OCI-LY7 (cell line): Measurements from ENCODE around the gene PHKA2. TPM values are rescaled to one million over a fixed set of nuclear protein-coding genes. Genes with fewer than 3 reads are reported as not detected.

ENCODE experiments used
- BruUV-seq: library from RNA; stranded (reverse); fragments of 400-500 nt; replicated peaks from 2 replicates; lab custom pipeline; 2021; lab: Mats Ljungman, UMichigan
- CTCF ChIA-PET: fragments of 300-600 bp; sonication (Branson Sonifier 250); formaldehyde crosslinking; loops from one replicate; lab custom pipeline; 2022; ENCODE audit warnings: antibody characterized with exemption; ENCODE audit not compliant: unreplicated experiment; lab: Charles Lee
- POLR2A ChIA-PET: fragments of 300-600 bp; sonication (Branson Sonifier 250); formaldehyde crosslinking; loops from one replicate; lab custom pipeline; 2022; ENCODE audit warnings: antibody characterized with exemption; lab: Charles Lee
- DNase-seq: peaks from one replicate; pipeline ENCODE4 v3.0.0-alpha.2; 2015; ENCODE audit warnings: low spot score
- H2AFZ ChIP-seq: fragments of 200-600 bp; sonication (generic), shearing (Covaris generic); 2 replicates; pipeline ENCODE4 v1.6.1; 2014; ENCODE audit warnings: mild to moderate bottlenecking, antibody characterized with exemption, low read length, moderate library complexity
- H3K27ac ChIP-seq: fragments of 200-600 bp; sonication (generic); 2 replicates; pipeline ENCODE4 v1.5.1; 2014; ENCODE audit warnings: mixed run types, low read depth, mild to moderate bottlenecking, moderate library complexity, low read length, inconsistent platforms; ENCODE audit not compliant: poor library complexity, severe bottlenecking
- H3K36me3 ChIP-seq: fragments of 200-600 bp; sonication (generic); 2 replicates; pipeline ENCODE4 v1.6.1; 2014; ENCODE audit warnings: mild to moderate bottlenecking, antibody characterized with exemption, low read length, moderate library complexity, mixed read lengths; ENCODE audit not compliant: insufficient read depth
- H3K4me1 ChIP-seq: fragments of 200-600 bp; sonication (generic); 2 replicates; pipeline ENCODE4 v1.5.1; 2014; ENCODE audit warnings: mild to moderate bottlenecking, low read length; ENCODE audit not compliant: insufficient read depth, poor library complexity, severe bottlenecking
- H3K4me2 ChIP-seq: fragments of 200-600 bp; sonication (generic); 2 replicates; pipeline ENCODE4 v1.6.1; 2014; ENCODE audit warnings: mild to moderate bottlenecking, low read length
- H3K4me3 ChIP-seq: fragments of 200-600 bp; sonication (generic); 2 replicates; pipeline ENCODE4 v1.5.1; 2014; ENCODE audit warnings: mild to moderate bottlenecking, low read depth, low read length; ENCODE audit not compliant: poor library complexity, severe bottlenecking
- H3K79me2 ChIP-seq: fragments of 200-600 bp; sonication (generic); 2 replicates; pipeline ENCODE4 v1.6.1; 2016; ENCODE audit warnings: low read depth, mild to moderate bottlenecking, low read length, moderate library complexity, mixed read lengths; ENCODE audit not compliant: insufficient read depth
- H3K9me2 ChIP-seq: fragments of 200-600 bp; sonication (generic); 2 replicates; pipeline ENCODE4 v1.6.1; 2016; ENCODE audit warnings: mild to moderate bottlenecking, low read length, mixed read lengths; ENCODE audit not compliant: insufficient read depth
- H3K9me3 ChIP-seq: fragments of 200-600 bp; sonication (generic); 2 replicates; pipeline ENCODE4 v1.6.1; 2014; ENCODE audit warnings: mild to moderate bottlenecking, mixed run types, low read length, mixed read lengths
- H4K20me1 ChIP-seq: fragments of 200-600 bp; sonication (generic); 2 replicates; pipeline ENCODE4 v1.6.1; 2014; ENCODE audit warnings: mild to moderate bottlenecking, antibody characterized with exemption, low read length, moderate library complexity, mixed read lengths; ENCODE audit not compliant: insufficient read depth
- EZH2phosphoT487 ChIP-seq: fragments of 200-600 bp; sonication (generic); IDR thresholded peaks from 2 replicates; pipeline ENCODE4 v1.6.1; 2018; ENCODE audit warnings: low read depth, borderline replicate concordance, mild to moderate bottlenecking, mixed run types, antibody characterized with exemption, low read length, moderate library complexity, mixed read lengths
- intact Hi-C: fragments of 100-400 bp; cut with micrococcal nuclease; formaldehyde crosslinking; loops from one replicate; pipeline ENCODE4 v1.10.0; 2022; ENCODE audit not compliant: unreplicated experiment
- total RNA-seq, 2 experiments: library from RNA; depleted of rRNA in 1 of 2; stranded (reverse); fragments of >200 nt in 1 of 2; shearing (Covaris generic) in 1 of 2; gene quantifications; 2 replicates each; pipeline ENCODE4 v1.2.3, GENCODE V29; 2014 to 2022
- TF ChIP-seq, protein P1 (sequence below): fragments of 200-600 bp; sonication (generic); conservative IDR thresholded peaks from 2 replicates; pipeline ENCODE4 v1.5.1; 2014; ENCODE audit warnings: mild to moderate bottlenecking, antibody characterized with exemption, low read length, moderate library complexity, mixed read lengths

Gene PHKA2
- total RNA-seq, 2 experiments from 2014 or later = 24.1 to 41.4 TPM

DNA sequence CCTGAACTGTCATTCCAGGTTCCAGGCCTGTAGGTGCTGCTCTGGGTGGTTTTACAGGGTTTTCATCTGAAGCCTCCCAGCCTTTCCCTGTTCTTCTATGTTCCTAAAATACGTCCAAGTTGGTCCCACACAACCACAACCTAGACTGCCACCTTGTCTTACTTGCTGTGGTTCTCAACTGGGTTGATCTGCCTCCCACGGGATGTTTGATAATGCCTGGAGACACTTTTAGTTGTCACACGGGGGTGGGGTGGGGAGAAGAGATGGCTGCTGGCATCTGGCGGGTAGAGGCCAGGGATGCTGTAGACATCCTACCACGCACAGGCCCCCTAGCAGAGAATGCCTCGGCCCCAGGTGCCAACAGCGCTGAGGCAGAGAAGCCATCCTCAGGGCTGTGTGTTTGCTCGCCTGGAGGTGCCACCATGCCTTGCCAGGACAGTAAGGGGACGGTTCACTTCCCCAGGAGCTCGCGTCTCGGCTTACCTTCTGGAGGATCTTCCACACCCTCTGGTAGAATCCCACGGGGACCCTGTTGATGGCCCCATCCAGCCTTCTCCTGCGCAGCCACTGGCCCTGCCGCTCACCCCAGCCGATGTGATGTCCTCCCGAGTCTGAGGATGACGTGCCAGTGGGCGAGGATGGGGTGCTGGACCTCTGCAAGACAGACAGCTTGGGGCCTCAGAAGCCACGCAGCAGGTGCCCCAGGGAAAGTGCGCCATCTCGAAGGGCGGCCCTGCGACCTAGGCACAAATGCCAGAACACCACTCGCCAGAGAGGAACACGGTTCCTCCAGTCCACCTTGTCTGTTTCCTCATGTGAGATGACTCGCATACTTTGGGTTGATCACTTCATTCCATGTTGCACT lies 87.0 kb downstream of the PHKA2 start:
- Histone ChIP-seq H3K4me3 (no peak overlapping the region), H2AFZ (no peak overlapping the region), H3K4me2 (no peak overlapping the region), H3K9me2 (no peaks in the 10 kb centered on the region), H3K9me3 (no peaks in the 10 kb centered on the region), H3K4me1 (no peaks in the 10 kb centered on the region), H3K27ac (no peak overlapping the region), H3K79me2 (no peaks in the 10 kb centered on the region), H4K20me1 (no peaks in the 10 kb centered on the region), H3K36me3 (no peaks in the 10 kb centered on the region)
- ChIA-PET POLR2A (no interaction called here), CTCF (no interaction called here)
- BruUV-seq = no TSS peak
- intact Hi-C loops = no loop called here
- TF ChIP-seq, protein P1, sequence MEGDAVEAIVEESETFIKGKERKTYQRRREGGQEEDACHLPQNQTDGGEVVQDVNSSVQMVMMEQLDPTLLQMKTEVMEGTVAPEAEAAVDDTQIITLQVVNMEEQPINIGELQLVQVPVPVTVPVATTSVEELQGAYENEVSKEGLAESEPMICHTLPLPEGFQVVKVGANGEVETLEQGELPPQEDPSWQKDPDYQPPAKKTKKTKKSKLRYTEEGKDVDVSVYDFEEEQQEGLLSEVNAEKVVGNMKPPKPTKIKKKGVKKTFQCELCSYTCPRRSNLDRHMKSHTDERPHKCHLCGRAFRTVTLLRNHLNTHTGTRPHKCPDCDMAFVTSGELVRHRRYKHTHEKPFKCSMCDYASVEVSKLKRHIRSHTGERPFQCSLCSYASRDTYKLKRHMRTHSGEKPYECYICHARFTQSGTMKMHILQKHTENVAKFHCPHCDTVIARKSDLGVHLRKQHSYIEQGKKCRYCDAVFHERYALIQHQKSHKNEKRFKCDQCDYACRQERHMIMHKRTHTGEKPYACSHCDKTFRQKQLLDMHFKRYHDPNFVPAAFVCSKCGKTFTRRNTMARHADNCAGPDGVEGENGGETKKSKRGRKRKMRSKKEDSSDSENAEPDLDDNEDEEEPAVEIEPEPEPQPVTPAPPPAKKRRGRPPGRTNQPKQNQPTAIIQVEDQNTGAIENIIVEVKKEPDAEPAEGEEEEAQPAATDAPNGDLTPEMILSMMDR = no peak
- TF ChIP-seq EZH2phosphoT487 = no peak
- DNase-seq = no peak

DNA sequence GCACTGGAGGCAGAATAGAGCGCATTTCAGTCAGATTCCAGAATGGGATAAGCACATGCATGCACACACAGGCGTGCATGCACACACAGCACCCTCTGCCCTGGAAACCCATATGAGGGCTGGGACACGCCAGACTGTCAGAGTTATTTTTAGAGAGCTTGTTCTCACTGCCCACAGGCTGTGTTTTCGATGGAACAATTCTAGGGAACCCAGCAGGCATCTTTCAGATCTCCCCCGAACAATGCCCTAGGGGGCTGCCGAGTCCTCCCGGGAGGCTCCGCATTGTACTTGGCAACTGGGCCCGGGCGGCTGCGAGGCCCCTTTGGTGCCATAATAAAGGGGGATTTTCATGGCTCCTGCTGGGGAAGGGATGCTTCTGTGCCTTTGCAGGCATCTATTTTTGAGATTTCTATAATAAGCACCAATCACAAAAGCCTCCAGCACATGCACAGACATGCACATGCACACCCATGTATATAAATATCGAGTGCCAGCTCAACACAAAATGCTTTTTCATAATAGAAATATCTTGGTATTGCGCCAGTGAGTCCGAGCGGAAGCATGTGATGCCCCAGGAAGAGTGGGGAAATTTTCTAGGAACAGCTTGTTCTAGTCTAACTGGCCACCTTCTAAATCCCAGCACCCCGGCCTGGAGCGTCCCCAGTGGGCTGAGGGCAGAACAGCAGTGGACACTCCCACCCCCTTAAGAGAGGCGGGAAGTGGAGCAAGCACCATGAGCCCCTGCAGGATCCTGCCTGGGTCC lies 88.5 kb downstream of the PHKA2 start:
- Histone ChIP-seq H3K9me2 (no peaks in the 10 kb centered on the region), H2AFZ (no peak overlapping the region), H4K20me1 (no peaks in the 10 kb centered on the region), H3K4me3 (no peak overlapping the region), H3K4me1 (no peaks in the 10 kb centered on the region), H3K27ac (no peak overlapping the region), H3K9me3 (no peaks in the 10 kb centered on the region), H3K4me2 (no peak overlapping the region), H3K79me2 (no peaks in the 10 kb centered on the region), H3K36me3 (no peaks in the 10 kb centered on the region)
- intact Hi-C loops = no loop called here
- no TSS peak for BruUV-seq
- POLR2A ChIA-PET = no interaction called here
- no peak for TF ChIP-seq EZH2phosphoT487
- TF ChIP-seq, protein P1 = no peak
- no peak for DNase-seq
- CTCF ChIA-PET = no interaction called here
